GM12891 (cell line): ENCODE measurements around the gene MT1A.

Experiments
- DNase-seq: peaks from one replicate; pipeline ENCODE4 v3.0.0; 2011; ENCODE audit warnings: low spot score; ENCODE audit not compliant: insufficient read length
- FAIRE-seq: peaks from 2 replicates; lab custom pipeline; 2011; peaks lifted over from hg19 to GRCh38; lab: Jason Lieb, UNC
- PAX5 ChIP-seq: IDR thresholded peaks from 2 replicates; pipeline ENCODE4 v1.6.1; 2011; ENCODE audit warnings: low read length, moderate library complexity, mild to moderate bottlenecking; ENCODE audit not compliant: insufficient read depth, severe bottlenecking
- POLR2A ChIP-seq: IDR thresholded peaks from 2 replicates; pipeline ENCODE4 v1.6.1; 2011; ENCODE audit warnings: low read depth, low read length, control low read depth
- POLR2AphosphoS5 ChIP-seq: IDR thresholded peaks from 2 replicates; pipeline ENCODE4 v1.6.1; 2011; ENCODE audit warnings: low read depth, low read length, control low read depth
- POU2F2 ChIP-seq: IDR thresholded peaks from 2 replicates; pipeline ENCODE4 v1.6.1; 2011; ENCODE audit warnings: low read depth, mild to moderate bottlenecking, control low read depth, low read length, moderate library complexity
- SPI1 ChIP-seq: IDR thresholded peaks from 2 replicates; pipeline ENCODE4 v1.6.1; 2011; ENCODE audit warnings: low read depth, low read length, control low read depth
- TAF1 ChIP-seq: IDR thresholded peaks from 2 replicates; pipeline ENCODE4 v1.6.1; 2011; ENCODE audit warnings: low read depth, low read length, control low read depth

Gene MT1A

DNA sequence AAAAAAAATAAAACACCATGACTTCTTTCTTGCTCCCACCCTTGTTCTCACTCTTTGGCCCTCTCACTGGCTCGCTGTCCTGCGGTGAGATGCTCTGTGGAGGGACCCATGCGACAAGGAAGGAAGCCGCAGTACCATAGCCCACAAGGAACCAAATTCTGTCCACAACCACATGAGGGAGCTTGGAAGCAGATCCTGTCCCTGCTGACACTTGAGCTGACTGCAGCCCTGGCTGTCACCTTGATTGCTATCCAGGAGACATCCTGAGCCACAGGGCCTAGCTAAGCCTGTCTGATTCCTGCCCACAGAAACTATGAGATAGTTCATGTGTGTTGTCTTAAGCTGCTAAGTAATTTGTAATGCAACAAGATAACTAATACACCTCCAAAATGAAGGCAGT is 34.9 kb upstream of the MT1A start:
- TF ChIP-seq PAX5 (no peak), POU2F2 (no peak), POLR2AphosphoS5 (no peak), POLR2A (no peak), TAF1 (no peak), SPI1 (no peak)
- DNase-seq (no peak), FAIRE-seq (no peak)

DNA sequence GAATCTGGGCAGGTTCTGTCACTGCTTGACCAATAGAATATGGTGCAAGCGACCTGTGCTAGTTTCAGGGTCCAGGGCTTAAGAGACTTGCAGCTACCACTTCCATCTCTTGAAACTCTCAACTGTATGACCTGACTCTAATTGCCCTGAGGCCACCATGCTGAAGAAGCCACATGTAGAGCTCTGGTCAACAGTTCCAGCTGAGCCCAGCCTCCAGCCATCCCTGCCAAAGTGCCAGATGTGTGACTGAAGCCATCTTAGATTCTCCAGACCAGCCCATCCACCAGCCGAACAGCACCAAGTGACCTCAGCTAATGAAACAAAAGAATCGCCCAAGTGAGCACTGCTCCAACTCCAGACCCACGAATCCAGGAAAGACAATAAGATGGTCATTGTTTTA is 33.5 kb upstream of the MT1A start:
- no peak for FAIRE-seq
- TF ChIP-seq PAX5 (no peak), SPI1 (no peak), POLR2A (no peak), POU2F2 (no peak), TAF1 (no peak)
- DNase-seq, result no peak

DNA sequence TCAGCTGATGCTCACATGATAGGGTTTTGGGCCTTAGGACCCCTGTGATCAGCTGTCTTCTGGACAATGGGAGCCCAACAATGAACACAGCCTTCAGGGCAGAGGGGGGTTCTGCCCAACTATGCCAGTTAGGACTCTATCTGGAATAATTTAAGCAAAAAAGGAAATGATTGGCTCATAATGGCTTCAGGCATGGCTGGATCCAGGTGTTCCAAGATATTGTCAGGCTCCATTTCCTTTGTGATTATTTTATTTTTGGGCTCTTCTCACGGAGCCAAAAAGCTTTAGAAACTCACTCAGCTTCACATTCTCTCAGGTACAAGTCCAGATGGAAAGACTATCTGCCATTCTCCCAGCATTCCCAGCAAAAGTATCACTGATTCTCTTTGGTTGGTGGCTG is 33.0 kb upstream of the MT1A start:
- DNase-seq (no peak), FAIRE-seq (no peak)
- TF ChIP-seq PAX5 (no peak), POLR2A (no peak), SPI1 (no peak), POU2F2 (no peak), POLR2AphosphoS5 (no peak), TAF1 (no peak)

DNA sequence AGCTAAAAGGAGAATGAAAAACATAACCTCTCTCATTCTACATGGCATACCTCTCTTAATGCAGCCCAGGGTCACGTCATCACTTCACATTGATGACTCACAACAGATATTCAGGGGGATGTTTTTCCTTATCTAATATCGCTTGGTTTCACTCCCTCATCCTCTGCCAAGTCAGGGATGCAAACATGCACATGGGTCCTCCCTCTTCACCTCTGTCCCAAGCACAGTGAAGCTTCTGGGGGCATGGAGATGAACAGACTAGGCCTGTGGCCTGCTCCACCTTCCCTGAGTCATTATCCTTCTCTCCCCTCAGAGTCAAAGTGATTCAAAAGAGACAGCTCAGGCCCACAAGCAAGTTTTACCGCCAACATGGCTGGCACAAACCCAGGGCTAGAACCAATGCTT is 32.4 kb upstream of the MT1A start:
- TF ChIP-seq SPI1, result no peak
- TF ChIP-seq POU2F2, result no peak
- no peak for TF ChIP-seq POLR2A
- no peak for TF ChIP-seq PAX5
- no peak for TF ChIP-seq TAF1
- no peak for TF ChIP-seq POLR2AphosphoS5
- FAIRE-seq (no peak), DNase-seq (no peak)

DNA sequence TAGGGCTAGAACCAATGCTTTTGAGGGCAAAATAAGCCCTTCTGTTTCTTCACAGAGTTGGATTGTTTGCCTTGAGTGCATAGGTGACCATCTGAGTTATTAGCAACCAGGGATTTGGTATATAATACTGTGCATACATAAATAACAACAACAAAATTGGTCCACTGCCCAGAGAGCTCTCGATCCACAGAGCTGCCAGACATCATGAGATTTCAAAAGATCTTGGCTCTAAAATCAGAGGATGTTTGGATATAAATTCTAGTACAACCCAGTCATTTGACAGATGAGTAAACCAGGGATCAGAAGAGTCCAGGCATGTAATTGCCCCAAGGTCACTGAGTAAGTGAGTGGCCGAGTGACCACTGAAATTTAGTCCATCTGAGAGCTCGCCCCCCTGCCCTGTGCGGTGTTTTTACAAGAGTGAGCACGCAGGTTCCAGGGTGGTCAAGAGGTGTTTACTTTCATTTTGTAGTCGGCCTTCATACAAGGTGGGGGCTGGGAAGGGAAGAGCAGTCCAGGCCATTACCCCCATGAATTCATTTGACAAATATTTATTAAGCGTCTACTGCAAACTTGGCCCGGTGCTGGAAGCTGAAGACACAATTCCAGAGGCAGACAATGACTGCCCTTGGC is 31.9 kb upstream of the MT1A start:
- no peak for DNase-seq
- no peak for FAIRE-seq
- TF ChIP-seq POU2F2, result no peak
- no peak for TF ChIP-seq SPI1
- TF ChIP-seq POLR2A, result no peak
- TF ChIP-seq POLR2AphosphoS5, result no peak
- no peak for TF ChIP-seq PAX5
- no peak for TF ChIP-seq TAF1

DNA sequence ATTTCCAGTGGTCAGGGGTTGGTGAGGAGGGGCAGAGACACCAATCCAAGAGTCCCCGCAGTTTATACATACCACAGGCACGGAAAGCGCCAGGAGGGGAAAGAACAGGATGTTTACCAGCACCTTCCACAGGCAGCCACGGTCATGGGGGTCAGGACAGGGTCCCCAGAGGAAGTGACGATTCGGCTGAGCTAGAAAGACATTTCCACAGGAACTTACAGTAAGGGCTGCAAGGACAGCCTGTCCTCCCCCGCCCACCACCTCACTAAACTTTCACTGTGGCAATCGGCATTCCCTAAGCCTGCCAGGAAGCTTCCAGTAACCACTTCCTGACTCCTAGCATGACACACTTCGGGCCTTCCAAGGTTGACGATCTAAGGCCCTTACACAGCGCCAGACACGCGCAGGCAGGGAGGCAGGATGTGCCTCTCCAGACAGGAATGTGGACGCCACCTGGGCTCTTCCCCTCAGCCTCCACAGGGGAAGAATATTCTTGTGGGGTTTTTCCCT is 31.3 kb upstream of the MT1A start:
- DNase-seq, result no peak
- FAIRE-seq, result no peak
- no peak for TF ChIP-seq PAX5

DNA sequence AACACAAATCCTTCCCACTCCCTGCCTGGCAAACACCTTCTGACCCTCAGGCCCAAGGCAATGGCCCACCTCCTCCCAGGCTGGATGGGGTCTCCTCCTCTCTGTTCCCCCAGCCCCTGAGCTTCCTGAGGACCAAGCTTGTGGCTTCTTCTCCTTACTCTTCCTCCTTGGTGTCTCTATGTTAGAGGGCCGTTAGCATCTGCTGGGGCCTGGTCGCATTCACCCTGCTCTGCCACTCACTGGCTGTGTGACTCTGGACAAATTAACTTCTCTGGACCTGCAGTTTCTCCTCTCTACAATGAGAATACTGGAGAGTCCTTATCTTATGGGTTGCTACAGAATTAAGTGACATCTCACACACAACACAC is 30.8 kb upstream of the MT1A start:
- FAIRE-seq (no peak), DNase-seq (no peak)
- TF ChIP-seq POLR2A (no peak), SPI1 (no peak), POU2F2 (no peak), POLR2AphosphoS5 (no peak), TAF1 (no peak), PAX5 (no peak)

DNA sequence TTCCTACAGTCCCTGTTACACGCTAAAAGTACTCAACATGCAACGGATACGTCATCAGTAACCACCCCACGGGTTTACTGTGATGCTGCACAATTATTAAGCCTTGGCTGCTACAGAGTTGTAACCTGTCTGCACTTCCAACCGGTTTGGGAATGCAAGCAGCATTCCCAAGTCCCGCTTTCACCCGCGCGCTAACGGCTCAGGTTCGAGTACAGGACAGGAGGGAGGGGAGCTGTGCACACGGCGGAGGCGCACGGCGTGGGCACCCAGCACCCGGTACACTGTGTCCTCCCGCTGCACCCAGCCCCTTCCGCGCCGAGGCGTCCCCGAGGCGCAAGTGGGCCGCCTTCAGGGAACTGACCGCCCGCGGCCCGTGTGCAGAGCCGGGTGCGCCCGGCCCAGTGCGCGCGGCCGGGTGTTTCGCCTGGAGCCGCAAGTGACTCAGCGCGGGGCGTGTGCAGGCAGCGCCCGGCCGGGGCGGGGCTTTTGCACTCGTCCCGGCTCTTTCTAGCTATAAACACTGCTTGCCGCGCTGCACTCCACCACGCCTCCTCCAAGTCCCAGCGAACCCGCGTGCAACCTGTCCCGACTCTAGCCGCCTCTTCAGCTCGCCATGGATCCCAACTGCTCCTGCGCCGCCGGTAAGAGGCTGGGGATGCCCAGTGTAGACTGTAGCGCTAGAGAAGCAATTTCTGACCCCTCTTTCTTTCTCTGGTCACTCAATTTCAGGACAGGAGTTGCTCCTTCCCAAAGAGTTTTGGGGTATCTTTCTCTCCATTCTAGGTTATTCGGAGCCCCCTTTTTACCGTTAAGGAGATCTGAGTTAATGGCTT is 30.2 kb upstream of the MT1A start, which contains the start of gene MT2A:
MT2A (plus strand) TSS at position 542 of the 833 bp plus-strand sequence; CDS start at position 614, 72 bp downstream.
- FAIRE-seq, result peak; percentile 69
- 0 out of 2 replicates have a peak, but pooled peaks have one; percentile 2 for TF ChIP-seq SPI1
- no peak for TF ChIP-seq PAX5
- peak; percentile 93 for DNase-seq

DNA sequence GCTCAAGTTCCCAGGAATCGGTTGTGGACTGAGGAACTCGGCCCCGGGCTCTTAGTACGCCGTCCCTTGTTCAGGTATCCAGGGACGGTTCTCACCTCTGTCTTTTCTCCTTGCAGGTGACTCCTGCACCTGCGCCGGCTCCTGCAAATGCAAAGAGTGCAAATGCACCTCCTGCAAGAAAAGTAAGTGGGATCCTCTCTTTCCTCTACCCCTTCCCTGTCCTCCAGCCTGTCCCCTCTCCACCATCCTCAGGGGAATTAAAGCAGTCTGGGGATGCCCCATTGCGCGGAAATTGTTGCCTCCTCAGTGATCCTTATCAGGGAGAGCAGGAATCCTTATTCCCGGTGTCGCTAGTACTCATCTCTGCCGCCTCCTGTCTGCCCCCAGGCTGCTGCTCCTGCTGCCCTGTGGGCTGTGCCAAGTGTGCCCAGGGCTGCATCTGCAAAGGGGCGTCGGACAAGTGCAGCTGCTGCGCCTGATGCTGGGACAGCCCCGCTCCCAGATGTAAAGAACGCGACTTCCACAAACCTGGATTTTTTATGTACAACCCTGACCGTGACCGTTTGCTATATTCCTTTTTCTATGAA is 29.5 kb upstream of the MT1A start:
- DNase-seq, result no peak
- no peak for TF ChIP-seq PAX5
- TF ChIP-seq TAF1, result no peak
- TF ChIP-seq SPI1, result no peak
- no peak for TF ChIP-seq POLR2A
- TF ChIP-seq POU2F2, result no peak
- no peak for TF ChIP-seq POLR2AphosphoS5
- no peak for FAIRE-seq
